ENCODE results near the gene KAT8. TPM values are rescaled to one million over a fixed set of nuclear protein-coding genes. Genes with fewer than 3 reads are reported as not detected.

The KAT8 gene
- total RNA-seq, 1 experiment from 2014 or later, result 44.9 TPM

DNA sequence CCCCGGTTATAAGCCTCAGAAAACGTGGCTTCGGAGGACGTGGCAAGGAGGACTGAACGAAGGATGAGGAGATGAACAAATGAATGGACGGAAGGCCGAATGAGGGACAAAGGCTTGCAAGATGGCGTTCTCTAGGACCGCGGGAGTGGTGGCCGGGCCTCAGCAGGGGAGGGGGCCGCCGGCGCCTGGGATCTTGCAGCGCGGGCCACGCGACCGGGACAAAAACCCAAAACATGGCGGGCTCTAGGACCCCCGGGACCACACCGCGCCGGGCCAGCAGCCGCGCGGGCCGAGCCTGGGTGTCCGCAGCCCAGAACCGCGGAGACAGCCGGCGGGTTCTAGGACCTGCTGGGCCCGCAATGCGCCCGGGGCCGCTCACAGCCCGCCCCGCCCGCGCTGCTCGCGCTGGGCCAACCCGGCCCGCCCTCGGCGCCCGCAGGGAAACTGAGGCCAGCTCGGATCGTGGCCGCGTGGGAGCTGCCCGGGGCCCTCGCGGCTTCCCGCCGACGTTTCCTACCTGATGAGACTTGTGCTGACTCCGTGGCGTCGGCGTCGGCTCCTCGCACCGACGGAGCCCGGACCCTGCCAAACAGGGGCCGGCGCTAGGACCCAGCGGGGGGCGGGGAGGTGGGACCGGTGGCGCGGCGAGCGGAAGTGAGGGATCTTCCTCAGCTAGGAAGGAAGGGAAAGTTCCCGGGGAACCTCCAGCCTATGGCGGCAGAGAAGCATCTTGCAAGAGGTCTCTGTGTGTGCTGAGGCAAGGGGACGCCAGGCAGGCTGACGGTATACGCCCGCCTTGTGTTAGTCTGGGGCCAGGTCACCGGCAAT lies 44.1 kb upstream of the KAT8 start:
- CTCF ChIA-PET, result interaction anchor here (0.5 to 1.2 kb wide), 8 partner anchors 19 to 796 kb away, joined by 3 to 7 read pairs (median 4); partner anchors contain the start of genes HSD3B7 and ZNF843
- TF ChIP-seq, protein P1, sequence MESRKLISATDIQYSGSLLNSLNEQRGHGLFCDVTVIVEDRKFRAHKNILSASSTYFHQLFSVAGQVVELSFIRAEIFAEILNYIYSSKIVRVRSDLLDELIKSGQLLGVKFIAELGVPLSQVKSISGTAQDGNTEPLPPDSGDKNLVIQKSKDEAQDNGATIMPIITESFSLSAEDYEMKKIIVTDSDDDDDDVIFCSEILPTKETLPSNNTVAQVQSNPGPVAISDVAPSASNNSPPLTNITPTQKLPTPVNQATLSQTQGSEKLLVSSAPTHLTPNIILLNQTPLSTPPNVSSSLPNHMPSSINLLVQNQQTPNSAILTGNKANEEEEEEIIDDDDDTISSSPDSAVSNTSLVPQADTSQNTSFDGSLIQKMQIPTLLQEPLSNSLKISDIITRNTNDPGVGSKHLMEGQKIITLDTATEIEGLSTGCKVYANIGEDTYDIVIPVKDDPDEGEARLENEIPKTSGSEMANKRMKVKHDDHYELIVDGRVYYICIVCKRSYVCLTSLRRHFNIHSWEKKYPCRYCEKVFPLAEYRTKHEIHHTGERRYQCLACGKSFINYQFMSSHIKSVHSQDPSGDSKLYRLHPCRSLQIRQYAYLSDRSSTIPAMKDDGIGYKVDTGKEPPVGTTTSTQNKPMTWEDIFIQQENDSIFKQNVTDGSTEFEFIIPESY (IDR thresholded peaks at IDR 0.05; ENCODE audit: extremely low read depth, insufficient replicate concordance, low read length), result peak; percentile 8
- TF ChIP-seq SP1 (IDR thresholded peaks at IDR 0.05; ENCODE audit: low read depth), result peak; percentile 80
- TF ChIP-seq EGR1 (IDR thresholded peaks at IDR 0.05; ENCODE audit: low read depth), result no peak
- peak; percentile 85 for TF ChIP-seq FOSL1 (IDR thresholded peaks at IDR 0.05; ENCODE audit: low read depth)
- TF ChIP-seq, protein P2, sequence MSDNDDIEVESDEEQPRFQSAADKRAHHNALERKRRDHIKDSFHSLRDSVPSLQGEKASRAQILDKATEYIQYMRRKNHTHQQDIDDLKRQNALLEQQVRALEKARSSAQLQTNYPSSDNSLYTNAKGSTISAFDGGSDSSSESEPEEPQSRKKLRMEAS (IDR thresholded peaks at IDR 0.05), result no peak
- TF ChIP-seq RAD21 (IDR thresholded peaks at IDR 0.05; ENCODE audit: low read depth), result no peak
- peak; percentile 77 for TF ChIP-seq YY1 (IDR thresholded peaks at IDR 0.05; ENCODE audit: extremely low read depth, insufficient replicate concordance, low read depth, low read length)
- TF ChIP-seq REST (IDR thresholded peaks at IDR 0.05; ENCODE audit: low read depth), result no peak
- peak; percentile 77; the same call in 1 of the 2 replicates for TF ChIP-seq ZFX (IDR thresholded peaks at IDR 0.05)
- peak; percentile 78 for TF ChIP-seq SIN3A (IDR thresholded peaks at IDR 0.05; ENCODE audit: low read depth)
- peak; percentile 39 for TF ChIP-seq TCF7L2 (IDR thresholded peaks at IDR 0.05; ENCODE audit: borderline replicate concordance, extremely low read depth, insufficient read depth, insufficient read length)
- TF ChIP-seq JUND (IDR thresholded peaks at IDR 0.05), result no peak
- TF ChIP-seq POLR2AphosphoS5 (IDR thresholded peaks at IDR 0.05; ENCODE audit: low read depth, low read length), result peak; percentile 47
- TF ChIP-seq POLR2A (IDR thresholded peaks at IDR 0.05; ENCODE audit: borderline replicate concordance, extremely low read depth, insufficient read depth, insufficient read length), result peak; percentile 42
- Histone ChIP-seq H3K4me3 (replicated peaks in 1 of 2; ENCODE audit: low read depth in 1 of 2, low read length in 2 of 2) (peak overlapping the region; percentile 87 to 99), H4K20me1 (ENCODE audit: insufficient read depth) (no peaks in the 10 kb centered on the region), H3K27ac (ENCODE audit: low read depth, low read length) (peak overlapping the region; percentile 100), H3K4me2 (ENCODE audit: low read length) (peak overlapping the region; percentile 97), H3K4me1 (ENCODE audit: control insufficient read depth in 1 of 2, insufficient read depth in 2 of 2, low read length in 2 of 2) (peaks cover 8 to 18% of the 10 kb centered on the region in 2 experiments; a peak in 3 of 4 replicates), H3K9me2 (ENCODE audit: insufficient read depth) (no peaks in the 10 kb centered on the region), H3K79me2 (ENCODE audit: insufficient read depth, low read length) (peaks cover 79% of the 10 kb centered on the region), H2AFZ (ENCODE audit: low read depth, low read length, poor library complexity, severe bottlenecking) (no peak overlapping the region), H3K36me3 (ENCODE audit: control insufficient read depth in 1 of 2, insufficient read depth in 2 of 2, low read length in 2 of 2) (peaks cover 11 to 23% of the 10 kb centered on the region in 2 experiments; a peak in 3 of 4 replicates), H3K9ac (ENCODE audit: low read length) (peak overlapping the region; percentile 95), H3K9me3 (ENCODE audit: control insufficient read depth in 1 of 2, insufficient read depth in 1 of 2, low read depth in 1 of 2, low read length in 2 of 2) (no peaks in the 10 kb centered on the region), H3K27me3 (ENCODE audit: insufficient read depth, low read length) (no peaks in the 10 kb centered on the region)
- intact Hi-C loops (cut with micrococcal nuclease), result loop anchor here (1.0 to 10.0 kb wide), 5 partner anchors 21 to 381 kb away; partner anchors contain the start of genes ARMC5, PRSS8, STX4 and VKORC1
- DNase-seq (ENCODE audit: low read depth, low spot score) (peak; percentile 82), ATAC-seq (peak; percentile 69)
- no TSS peak for BruUV-seq (replicated peaks)
- POLR2A ChIA-PET, result interaction anchor here (1.0 to 1.6 kb wide), 11 partner anchors 18 to 141 kb away, joined by 3 to 8 read pairs (median 4); partner anchors contain the start of genes HSD3B7, KAT8, STX4 and TRIM72
- RAD21 ChIA-PET (ENCODE audit: low non-redundant PET in 1 of 2, low total read pairs in 2 of 2, uncharacterized antibody in 2 of 2, unreplicated experiment in 2 of 2), result interaction anchor here (0.8 to 1.5 kb wide), 4 partner anchors 44 to 91 kb away, joined by 3 to 7 read pairs (median 4); partner anchors contain the start of genes HSD3B7 (in 1 of the 2) and KAT8 (in 1 of the 2)
